ENCODE results near the gene CD164L2.
"Not testable (repeated sequence)": the region's sequence is repeated elsewhere in the genome, so short reads cannot be mapped to it uniquely, and the experiment has no call there.

Gene CD164L2

GRCh38 chr1:27391511-27392095, 8.5 kb upstream of the CD164L2 start:
- H3K36me3 ChIP-seq (ENCODE audit: insufficient read depth, low read length) = no peaks in the 10 kb centered on the region
- TF ChIP-seq EZH2phosphoT487 (IDR thresholded peaks at IDR 0.05; ENCODE audit: borderline replicate concordance) (no peak), CTCF (conservative IDR thresholded peaks at IDR 0.05; ENCODE audit: low read length) (no peak)
- H3K4me3 ChIP-seq (ENCODE audit: low read length, poor library complexity, severe bottlenecking) = peak overlapping the region; percentile 72
- no peaks in the 10 kb centered on the region for H3K27me3 ChIP-seq (ENCODE audit: insufficient read depth, low read length, poor library complexity, severe bottlenecking)
- peaks cover 11% of the 10 kb centered on the region for H3K4me1 ChIP-seq (ENCODE audit: insufficient read depth, low read length, poor library complexity, severe bottlenecking)
- H2AFZ ChIP-seq (ENCODE audit: low read length) = no peak overlapping the region
- H3K9ac ChIP-seq (ENCODE audit: low read depth, low read length, poor library complexity, severe bottlenecking) = no peak overlapping the region
- peak overlapping the region; percentile 89 for H3K4me2 ChIP-seq (ENCODE audit: low read depth, low read length, poor library complexity, severe bottlenecking)
- H3F3A ChIP-seq (ENCODE audit: low read depth) = no peaks in the 10 kb centered on the region
- no peaks in the 10 kb centered on the region for H3K79me2 ChIP-seq (ENCODE audit: insufficient read depth, low read length)
- no peaks in the 10 kb centered on the region for H3K9me2 ChIP-seq (replicated peaks; ENCODE audit: low read depth, low read length)
- H4K20me1 ChIP-seq (ENCODE audit: insufficient read depth, low read length, poor library complexity, severe bottlenecking) = no peaks in the 10 kb centered on the region
- no peaks in the 10 kb centered on the region for H3K9me3 ChIP-seq (ENCODE audit: insufficient read depth, low read depth, low read length)

- Histone ChIP-seq H3K9me2 (replicated peaks; ENCODE audit: low read depth, low read length) (no peaks in the 10 kb centered on the region), H3K4me1 (ENCODE audit: insufficient read depth, low read length, poor library complexity, severe bottlenecking) (peaks cover 11% of the 10 kb centered on the region), H2AFZ (ENCODE audit: low read length) (no peak overlapping the region), H3K4me2 (ENCODE audit: low read depth, low read length, poor library complexity, severe bottlenecking) (no peak overlapping the region), H4K20me1 (ENCODE audit: insufficient read depth, low read length, poor library complexity, severe bottlenecking) (no peaks in the 10 kb centered on the region), H3K9me3 (ENCODE audit: insufficient read depth, low read depth, low read length) (no peaks in the 10 kb centered on the region), H3K27me3 (ENCODE audit: insufficient read depth, low read length, poor library complexity, severe bottlenecking) (no peaks in the 10 kb centered on the region), H3K79me2 (ENCODE audit: insufficient read depth, low read length) (no peaks in the 10 kb centered on the region), H3F3A (ENCODE audit: low read depth) (no peaks in the 10 kb centered on the region), H3K36me3 (ENCODE audit: insufficient read depth, low read length) (no peaks in the 10 kb centered on the region), H3K9ac (ENCODE audit: low read depth, low read length, poor library complexity, severe bottlenecking) (no peak overlapping the region), H3K4me3 (ENCODE audit: low read length, poor library complexity, severe bottlenecking) (no peak overlapping the region)
- TF ChIP-seq CTCF (conservative IDR thresholded peaks at IDR 0.05; ENCODE audit: low read length) (peak; percentile 97), EZH2phosphoT487 (IDR thresholded peaks at IDR 0.05; ENCODE audit: borderline replicate concordance) (no peak)
These were observed 5.3 kb upstream of the CD164L2 start for GRCh38 chr1:27388337-27389005.

- not testable (repeated sequence) for H3K4me3 ChIP-seq (ENCODE audit: low read length, poor library complexity, severe bottlenecking); H3K9me3 ChIP-seq (ENCODE audit: insufficient read depth, low read depth, low read length); H3K4me1 ChIP-seq (ENCODE audit: insufficient read depth, low read length, poor library complexity, severe bottlenecking); H3K36me3 ChIP-seq (ENCODE audit: insufficient read depth, low read length); H3F3A ChIP-seq (ENCODE audit: low read depth); H2AFZ ChIP-seq (ENCODE audit: low read length); H3K9me2 ChIP-seq (replicated peaks; ENCODE audit: low read depth, low read length); H4K20me1 ChIP-seq (ENCODE audit: insufficient read depth, low read length, poor library complexity, severe bottlenecking); H3K9ac ChIP-seq (ENCODE audit: low read depth, low read length, poor library complexity, severe bottlenecking); H3K27me3 ChIP-seq (ENCODE audit: insufficient read depth, low read length, poor library complexity, severe bottlenecking); H3K4me2 ChIP-seq (ENCODE audit: low read depth, low read length, poor library complexity, severe bottlenecking); H3K79me2 ChIP-seq (ENCODE audit: insufficient read depth, low read length)
These were observed 1.7 kb upstream of the CD164L2 start for GRCh38 chr1:27384797-27385196.

GRCh38 chr1:27383661-27384060, 528 bp upstream of the CD164L2 start:
- H3K79me2 ChIP-seq (ENCODE audit: insufficient read depth, low read length) = no peaks in the 10 kb centered on the region
- H3K9me3 ChIP-seq (ENCODE audit: insufficient read depth, low read depth, low read length) = no peaks in the 10 kb centered on the region
- H3K4me1 ChIP-seq (ENCODE audit: insufficient read depth, low read length, poor library complexity, severe bottlenecking) = no peaks in the 10 kb centered on the region
- H3K27me3 ChIP-seq (ENCODE audit: insufficient read depth, low read length, poor library complexity, severe bottlenecking) = no peaks in the 10 kb centered on the region
- no peaks in the 10 kb centered on the region for H4K20me1 ChIP-seq (ENCODE audit: insufficient read depth, low read length, poor library complexity, severe bottlenecking)
- H3K36me3 ChIP-seq (ENCODE audit: insufficient read depth, low read length) = no peaks in the 10 kb centered on the region
- H3K4me3 ChIP-seq (ENCODE audit: low read length, poor library complexity, severe bottlenecking) = no peak overlapping the region
- H3F3A ChIP-seq (ENCODE audit: low read depth) = no peaks in the 10 kb centered on the region
- no peaks in the 10 kb centered on the region for H3K9me2 ChIP-seq (replicated peaks; ENCODE audit: low read depth, low read length)
- no peak overlapping the region for H3K4me2 ChIP-seq (ENCODE audit: low read depth, low read length, poor library complexity, severe bottlenecking)
- TF ChIP-seq EZH2phosphoT487 (IDR thresholded peaks at IDR 0.05; ENCODE audit: borderline replicate concordance) (no peak), CTCF (conservative IDR thresholded peaks at IDR 0.05; ENCODE audit: low read length) (no peak)
- H2AFZ ChIP-seq (ENCODE audit: low read length) = no peak overlapping the region
- H3K9ac ChIP-seq (ENCODE audit: low read depth, low read length, poor library complexity, severe bottlenecking) = no peak overlapping the region

Data from Loucy (cell line).